A549 (cell line): Measurements from ENCODE around the gene RPS6KA2. TPM values are rescaled to one million over a fixed set of nuclear protein-coding genes. Genes with fewer than 3 reads are reported as not detected.

Source experiments
- ATAC-seq, 2 experiments: fragments of 200-7000 bp in 1 of 2; fragments of >200 bp in 1 of 2; cut with Nextera tagmentation in 1 of 2; cut with Tn5 transposase in 1 of 2; 3 replicates each; pipeline versions ENCODE4 v1.8.0 to v1.9.1; 2018 to 2020; ENCODE audit warnings: mild to moderate bottlenecking in 1 of 2, moderate library complexity in 1 of 2
- CTCF ChIA-PET: fragments of 300-600 bp; sonication (Branson Sonifier 250); formaldehyde crosslinking; extraction: SDS; loops from one replicate; lab custom pipeline; 2021; ENCODE audit warnings: antibody characterized with exemption, inconsistent platforms; lab: Yijun Ruan, JAX
- POLR2A ChIA-PET: fragments of 350-600 bp; formaldehyde crosslinking; extraction: SDS; loops from one replicate; lab custom pipeline; 2021; ENCODE audit warnings: antibody characterized with exemption, inconsistent platforms; lab: Yijun Ruan, JAX
- DNase-seq, 2 experiments: peaks; one replicate each; pipeline versions ENCODE4 v3.0.0 to v3.0.0-alpha.2; 2011 to 2016; ENCODE audit warnings: low read depth in 1 of 2, low spot score in 1 of 2
- FAIRE-seq: peaks from 2 replicates; lab custom pipeline; 2011; peaks lifted over from hg19 to GRCh38; lab: Jason Lieb, UNC
- H3K27ac ChIP-seq, 2 experiments: fragments of >200 bp; sonication (Bioruptor Twin); formaldehyde crosslinking; 3 replicates each; pipeline ENCODE4 v1.5.1; 2016 to 2017
- H3K4me1 ChIP-seq: fragments of >200 bp; sonication (Bioruptor Twin); formaldehyde crosslinking; 3 replicates; pipeline ENCODE4 v1.6.1; 2016
- H3K4me2 ChIP-seq: fragments of >200 bp; sonication (Bioruptor Twin); formaldehyde crosslinking; 3 replicates; pipeline ENCODE4 v1.6.1; 2016
- H3K4me3 ChIP-seq: fragments of >200 bp; sonication (Bioruptor Twin); formaldehyde crosslinking; 3 replicates; pipeline ENCODE4 v1.5.1; 2016
- H3K9me3 ChIP-seq: fragments of >200 bp; sonication (Bioruptor Twin); formaldehyde crosslinking; 3 replicates; pipeline ENCODE4 v1.6.1; 2016
- ATOH8 ChIP-seq: fragments of 250-450 bp; sonication (Bioruptor Pico); IDR thresholded peaks from 2 replicates; pipeline ENCODE4 v1.5.0; 2020; ENCODE audit warnings: low read depth, mild to moderate bottlenecking, moderate library complexity
- CBX2 ChIP-seq: fragments of 200-600 bp; sonication (generic); IDR thresholded peaks from 2 replicates; pipeline ENCODE4 v1.6.1; 2016; ENCODE audit warnings: low read depth, mild to moderate bottlenecking, borderline replicate concordance
- CBX8 ChIP-seq: fragments of 200-600 bp; sonication (generic); IDR thresholded peaks from 2 replicates; pipeline ENCODE4 v1.6.1; 2016
- E2F6 ChIP-seq: IDR thresholded peaks from 2 replicates; pipeline ENCODE4 v1.6.1; 2012; ENCODE audit warnings: low read depth, borderline replicate concordance
- EP300 ChIP-seq, 2 experiments: fragments of >200 bp; sonication (Bioruptor Twin); formaldehyde crosslinking; IDR thresholded peaks; 2 replicates in 1 of 2; 3 replicates in 1 of 2; pipeline ENCODE4 v1.6.1; 2016 to 2017
- FOSB ChIP-seq: fragments of 250-450 bp; sonication (Bioruptor Pico); IDR thresholded peaks from 2 replicates; pipeline ENCODE4 v1.5.0; 2020; ENCODE audit warnings: mild to moderate bottlenecking, moderate library complexity
- MAX ChIP-seq: IDR thresholded peaks from 2 replicates; pipeline ENCODE4 v1.6.1; 2012
- PBX3 ChIP-seq: IDR thresholded peaks from 2 replicates; pipeline ENCODE4 v1.6.1; 2012
- POLR2AphosphoS2 ChIP-seq: conservative IDR thresholded peaks from 2 replicates; pipeline ENCODE4 v1.6.1; 2012; ENCODE audit warnings: low read length, improper control_type of control experiment, inconsistent platforms
- RAD21 ChIP-seq, 2 experiments: fragments of >200 bp in 1 of 2; sonication (Bioruptor Twin) in 1 of 2; formaldehyde crosslinking in 1 of 2; IDR thresholded peaks in 1 of 2; conservative IDR thresholded peaks in 1 of 2; 2 replicates in 1 of 2; 3 replicates in 1 of 2; pipeline ENCODE4 v1.6.1; 2012 to 2018; ENCODE audit warnings: inconsistent platforms in 1 of 2
- RCOR1 ChIP-seq: fragments of 150-350 bp; IDR thresholded peaks from 2 replicates; pipeline ENCODE4 v1.6.1; 2014; ENCODE audit warnings: antibody characterized with exemption, low read length, low read depth
- REST ChIP-seq: fragments of 200-600 bp; sonication (generic); IDR thresholded peaks from 2 replicates; pipeline ENCODE4 v1.6.1; 2016; ENCODE audit warnings: antibody characterized with exemption, mild to moderate bottlenecking, moderate library complexity
- RFX5 ChIP-seq: fragments of 450-650 bp; IDR thresholded peaks from 2 replicates; pipeline ENCODE4 v1.7.1; 2014; ENCODE audit warnings: antibody characterized with exemption, mild to moderate bottlenecking, moderate library complexity
- SREBF2 ChIP-seq: fragments of 450-650 bp; IDR thresholded peaks from 2 replicates; pipeline ENCODE4 v1.6.1; 2014; ENCODE audit warnings: mild to moderate bottlenecking, moderate library complexity
- TFCP2L1 ChIP-seq: fragments of 250-450 bp; sonication (Bioruptor Pico); IDR thresholded peaks from 2 replicates; pipeline ENCODE4 v1.5.0; 2021; ENCODE audit warnings: mild to moderate bottlenecking
- TP53 ChIP-seq: fragments of 250-450 bp; sonication (Bioruptor Pico); IDR thresholded peaks from 2 replicates; pipeline ENCODE4 v1.5.0; 2021; ENCODE audit warnings: mild to moderate bottlenecking, moderate library complexity
- USF2 ChIP-seq: fragments of 450-650 bp; IDR thresholded peaks from 2 replicates; pipeline ENCODE4 v1.6.1; 2014; ENCODE audit warnings: antibody characterized with exemption
- ZC3H11A ChIP-seq: fragments of 450-650 bp; IDR thresholded peaks from 2 replicates; pipeline ENCODE4 v1.6.1; 2014; ENCODE audit warnings: antibody characterized with exemption, mild to moderate bottlenecking
- ZFP36 ChIP-seq: fragments of 450-650 bp; IDR thresholded peaks from 2 replicates; pipeline ENCODE4 v1.6.1; 2014; ENCODE audit warnings: borderline replicate concordance; ENCODE audit not compliant: partially characterized antibody
- ZNF302 ChIP-seq: fragments of 250-450 bp; sonication (Bioruptor Pico); IDR thresholded peaks from 2 replicates; pipeline ENCODE4 v1.9.0; 2021; ENCODE audit warnings: inconsistent platforms, mild to moderate bottlenecking, moderate library complexity
- WGBS: methylation state at CpG from one replicate; pipeline ENCODE4 v1.1.6; 2017; ENCODE audit errors: missing lambda C conversion rate; 5-methylcytosine and 5-hydroxymethylcytosine counted together
- polyA plus RNA-seq, 4 experiments: library from polyadenylated mRNA; depleted of rRNA in 3 of 4; stranded (reverse); fragments of >200 nt; fragmentation: RNase III in 1 of 4; extraction: RNeasy Plus Mini Kit Qiagen cat#74134 plus additional on column Dnase treatment in 1 of 4; gene quantifications; 2 replicates in 3 of 4; 3 replicates in 1 of 4; pipeline ENCODE4 v1.2.3, GENCODE V29; 2011 to 2017

Gene RPS6KA2
- polyA plus RNA-seq, 2 of the 4 experiments (the other 2 are of a cell fraction): 0.19 TPM; not detected in 1

- no peak overlapping the region for H3K4me3 ChIP-seq
- no peak overlapping the region for H3K4me2 ChIP-seq
- ChIA-PET CTCF (interaction anchor here (1.6 kb wide), 1 partner anchor 9 kb away, joined by 5 read pairs; no protein-coding TSS in a partner anchor), POLR2A (no interaction called here)
- H3K27ac ChIP-seq: no peak overlapping the region
- WGBS: 50% methylated on average over 6 of the region's 6 CpGs
- ATAC-seq (no peak), FAIRE-seq (no peak), DNase-seq (no peak)
- H3K4me1 ChIP-seq: no peaks in the 10 kb centered on the region
- H3K9me3 ChIP-seq: no peaks in the 10 kb centered on the region
- TF ChIP-seq TFCP2L1 (CRISPR knock-in tag): no peak
- TF ChIP-seq POLR2AphosphoS2: no peak
- no peak for TF ChIP-seq TP53 (CRISPR knock-in tag)
- TF ChIP-seq USF2: no peak
- TF ChIP-seq ATOH8: no peak
- no peak for TF ChIP-seq FOSB
- no peak for TF ChIP-seq MAX
- TF ChIP-seq SREBF2: no peak
- TF ChIP-seq CBX2: no peak
- no peak for TF ChIP-seq ZC3H11A
- TF ChIP-seq E2F6: no peak
- no peak for TF ChIP-seq ZNF302
- TF ChIP-seq ZFP36: no peak
- no peak for TF ChIP-seq PBX3
- no peak for TF ChIP-seq EP300 (IDR thresholded peaks at IDR 0.05)
Observed at GRCh38 chr6:166621114-166621540, 5.9 kb downstream of the RPS6KA2 start.

DNA sequence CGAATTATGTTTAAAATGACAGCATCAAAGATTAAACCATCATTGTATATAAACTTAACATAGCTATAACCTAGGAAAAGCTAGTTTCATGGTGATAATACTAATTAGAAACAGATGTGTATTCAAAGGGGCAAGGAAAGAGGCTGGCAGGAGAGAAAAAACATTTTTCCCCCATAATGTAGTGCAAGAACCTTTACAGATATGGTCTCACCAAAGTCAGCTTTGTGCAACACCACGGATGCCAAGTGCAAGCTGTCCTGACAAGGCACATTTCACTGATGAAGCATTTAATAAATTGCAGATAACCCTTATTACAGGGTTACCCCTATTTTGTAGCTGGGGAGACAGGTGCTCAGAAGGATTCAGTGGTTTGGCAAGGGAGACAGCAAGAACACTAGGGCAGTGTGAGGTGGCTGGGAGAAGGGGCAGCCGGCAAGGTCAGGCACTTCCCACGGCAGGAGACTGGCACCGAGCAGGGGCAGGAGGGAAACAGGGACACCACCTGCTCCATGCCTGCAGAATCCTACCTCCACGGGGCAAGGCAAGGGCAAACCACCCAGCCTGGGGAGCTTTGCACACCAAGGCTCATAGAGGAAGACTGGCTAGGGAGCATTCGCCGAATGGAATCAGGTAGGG lies 6.5 kb downstream of the RPS6KA2 start:
- no peak overlapping the region for H3K4me3 ChIP-seq
- ATAC-seq: no peak
- H3K4me2 ChIP-seq: no peak overlapping the region
- no peak overlapping the region for H3K27ac ChIP-seq
- FAIRE-seq: no peak
- no peaks in the 10 kb centered on the region for H3K9me3 ChIP-seq
- CTCF ChIA-PET: no interaction called here
- WGBS: 38% methylated on average over 8 of the region's 8 CpGs
- no peaks in the 10 kb centered on the region for H3K4me1 ChIP-seq
- DNase-seq: no peak
- TF ChIP-seq RFX5: no peak
- no peak for TF ChIP-seq RAD21 (conservative IDR thresholded peaks at IDR 0.05 in 1 of 2, IDR thresholded peaks at IDR 0.05 in 1 of 2)
- TF ChIP-seq REST: no peak
- no peak for TF ChIP-seq RCOR1
- TF ChIP-seq CBX8: no peak
- TF ChIP-seq TFCP2L1 (CRISPR knock-in tag): no peak
- TF ChIP-seq, all 56 proteins: peak for 0
- POLR2A ChIA-PET: no interaction called here
